DOHH2 (cell line): ENCODE measurements around the gene BPIFB2.

Experiments
- CTCF ChIP-seq: fragments of 200-600 bp; sonication (generic); IDR thresholded peaks from one replicate; pipeline ENCODE4 v1.5.1; 2014; ENCODE audit warnings: antibody characterized with exemption, mild to moderate bottlenecking, low read depth, low read length; ENCODE audit not compliant: poor library complexity, severe bottlenecking
- EZH2phosphoT487 ChIP-seq: fragments of 200-600 bp; sonication (generic); IDR thresholded peaks from 2 replicates; pipeline ENCODE4 v1.6.1; 2017; ENCODE audit warnings: borderline replicate concordance, mild to moderate bottlenecking, antibody characterized with exemption, low read length, moderate library complexity, mixed read lengths

- no peak for TF ChIP-seq CTCF
- no peak for TF ChIP-seq EZH2phosphoT487
Observed at GRCh38 chr20:33053291-33054106, 46.0 kb downstream of the BPIFB2 start, which contains the start of gene BPIFB3.
